ENCODE results near the gene HSD17B4. TPM values are rescaled to one million over a fixed set of nuclear protein-coding genes. Genes with fewer than 3 reads are reported as not detected.

The HSD17B4 gene
- total and polyA plus RNA-seq, 9 of the 15 experiments (the other 6 are each of a cell fraction or from before 2014, with no cell fraction given) = 50.6 to 187 (median 94.6) TPM

DNA sequence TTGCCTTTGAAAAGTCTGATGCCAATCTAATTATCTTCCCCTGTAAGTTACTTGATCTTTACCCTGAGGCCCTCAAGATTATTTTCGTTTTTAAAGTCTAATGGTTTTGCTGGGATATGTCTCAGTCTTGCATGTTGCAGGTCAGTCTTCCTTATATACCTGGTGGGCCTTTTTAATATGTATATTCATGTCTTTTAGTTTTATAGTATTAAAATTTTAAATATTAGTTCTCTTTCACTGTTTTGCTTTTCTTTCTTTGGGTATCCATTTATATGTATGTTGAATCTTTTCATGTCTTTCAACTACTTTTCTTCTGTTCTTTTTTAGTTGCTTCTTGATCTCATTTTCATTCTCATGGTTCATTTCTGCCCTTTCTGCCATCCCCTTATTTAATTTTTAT lies 68.9 kb downstream of the HSD17B4 start (continued):
- no peak for TF ChIP-seq TCF3 (CRISPR knock-in tag; IDR thresholded peaks at IDR 0.05)
- no peak for TF ChIP-seq POLR3A (IDR thresholded peaks at IDR 0.05; ENCODE audit: borderline replicate concordance, extremely low read depth, insufficient read depth, insufficient read length)
- TF ChIP-seq, protein P1, sequence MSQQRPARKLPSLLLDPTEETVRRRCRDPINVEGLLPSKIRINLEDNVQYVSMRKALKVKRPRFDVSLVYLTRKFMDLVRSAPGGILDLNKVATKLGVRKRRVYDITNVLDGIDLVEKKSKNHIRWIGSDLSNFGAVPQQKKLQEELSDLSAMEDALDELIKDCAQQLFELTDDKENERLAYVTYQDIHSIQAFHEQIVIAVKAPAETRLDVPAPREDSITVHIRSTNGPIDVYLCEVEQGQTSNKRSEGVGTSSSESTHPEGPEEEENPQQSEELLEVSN (IDR thresholded peaks at IDR 0.05; ENCODE audit: borderline replicate concordance in 1 of 2, extremely low read depth in 1 of 2, insufficient read depth in 1 of 2, insufficient read length in 1 of 2, low read depth in 1 of 2, low read length in 1 of 2, poor library complexity in 1 of 2, severe bottlenecking in 1 of 2) = no peak
- no peak for TF ChIP-seq NR2C1 (IDR thresholded peaks at IDR 0.05)
- no peak for TF ChIP-seq NR2C1 (tag; IDR thresholded peaks at IDR 0.05)
- TF ChIP-seq HDGF (IDR thresholded peaks at IDR 0.05) = no peak

DNA sequence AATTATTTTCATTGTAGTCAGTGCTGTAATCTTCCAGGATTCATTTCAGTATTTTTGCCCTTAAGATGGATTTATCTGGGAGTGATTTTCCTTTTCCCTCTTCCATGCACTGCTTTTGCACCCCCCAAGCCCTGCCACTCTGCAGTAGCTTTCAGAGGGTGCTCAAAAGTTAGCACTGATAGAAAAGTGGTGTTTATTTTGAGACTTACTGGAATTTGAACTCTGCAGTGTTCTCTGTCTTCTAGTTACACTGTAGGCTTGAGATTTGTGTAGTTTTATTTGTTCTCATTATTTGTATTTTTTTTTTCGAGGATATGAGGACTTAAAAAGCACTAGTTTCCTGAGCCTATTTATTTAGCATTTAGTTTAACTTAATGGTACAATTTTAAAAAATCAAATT lies 70.5 kb downstream of the HSD17B4 start:
- DNase-seq (ENCODE audit: extremely low read depth in 1 of 4, low spot score in 3 of 4) (no peak), FAIRE-seq (no peak), ATAC-seq (no peak)
- ChIA-PET POLR2A (no interaction called here), CTCF (ENCODE audit: low intra/inter-chr PET ratio) (no interaction called here)
- in situ Hi-C loops (cut with MboI) (no loop called here), intact Hi-C loops (cut with micrococcal nuclease) (no loop called here)
- H3K27me3 ChIP-seq (ENCODE audit: control insufficient read depth in 2 of 2, insufficient read depth in 2 of 2, low read length in 2 of 2) = no peaks in the 10 kb centered on the region
- WGBS (ENCODE audit: insufficient coverage, low coverage, missing lambda C conversion rate) = 27% methylated on average over 1 of the region's 1 CpG
- H3K36me3 ChIP-seq (ENCODE audit: control insufficient read depth, insufficient read depth, low read length) = peaks cover 5% of the 10 kb centered on the region; the same call in 1 of the 3 replicates
- H3K27ac ChIP-seq (ENCODE audit: extremely low read depth, low read depth, low read length) = no peak overlapping the region
- H4K20me1 ChIP-seq (replicated peaks; ENCODE audit: control insufficient read depth, insufficient read depth, low read length) = no peaks in the 10 kb centered on the region
- H3K9me3 ChIP-seq (replicated peaks; ENCODE audit: control insufficient read depth, insufficient read depth, low read depth, low read length) = no peaks in the 10 kb centered on the region
- H3K4me3 ChIP-seq = no peak overlapping the region
- H2AFZ ChIP-seq (ENCODE audit: low read depth, low read length) = no peak overlapping the region
- H3K9ac ChIP-seq (ENCODE audit: insufficient read depth in 1 of 2, low read depth in 2 of 2, low read length in 2 of 2) = no peak overlapping the region
- H3K79me2 ChIP-seq (ENCODE audit: control insufficient read depth, insufficient read depth, low read length) = no peaks in the 10 kb centered on the region
- H3K9me1 ChIP-seq (ENCODE audit: control insufficient read depth, insufficient read depth, low read length) = no peaks in the 10 kb centered on the region
- H3K4me2 ChIP-seq (ENCODE audit: insufficient read depth, low read length) = no peak overlapping the region
- H3K4me1 ChIP-seq (replicated peaks in 1 of 2; ENCODE audit: control insufficient read depth in 2 of 2, insufficient read depth in 2 of 2, low read length in 2 of 2) = no peaks in the 10 kb centered on the region
- no TSS peak for BruUV-seq (replicated peaks)
- TF ChIP-seq TAF1 (IDR thresholded peaks at IDR 0.05; ENCODE audit: control insufficient read depth, extremely low read depth, insufficient read depth, low read length, severe bottlenecking) = no peak
- TF ChIP-seq, protein P2, sequence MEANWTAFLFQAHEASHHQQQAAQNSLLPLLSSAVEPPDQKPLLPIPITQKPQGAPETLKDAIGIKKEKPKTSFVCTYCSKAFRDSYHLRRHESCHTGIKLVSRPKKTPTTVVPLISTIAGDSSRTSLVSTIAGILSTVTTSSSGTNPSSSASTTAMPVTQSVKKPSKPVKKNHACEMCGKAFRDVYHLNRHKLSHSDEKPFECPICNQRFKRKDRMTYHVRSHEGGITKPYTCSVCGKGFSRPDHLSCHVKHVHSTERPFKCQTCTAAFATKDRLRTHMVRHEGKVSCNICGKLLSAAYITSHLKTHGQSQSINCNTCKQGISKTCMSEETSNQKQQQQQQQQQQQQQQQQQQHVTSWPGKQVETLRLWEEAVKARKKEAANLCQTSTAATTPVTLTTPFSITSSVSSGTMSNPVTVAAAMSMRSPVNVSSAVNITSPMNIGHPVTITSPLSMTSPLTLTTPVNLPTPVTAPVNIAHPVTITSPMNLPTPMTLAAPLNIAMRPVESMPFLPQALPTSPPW (CRISPR knock-in tag; IDR thresholded peaks at IDR 0.05) = no peak
- no peak for TF ChIP-seq POLR2H (tag; IDR thresholded peaks at IDR 0.05; ENCODE audit: low read depth)
- no peak for TF ChIP-seq NUFIP1 (IDR thresholded peaks at IDR 0.05; ENCODE audit: partially characterized antibody)
- TF ChIP-seq DDX20 (tag; IDR thresholded peaks at IDR 0.05; ENCODE audit: low read depth) = no peak
- no peak for TF ChIP-seq SREBF2 (CRISPR knock-in tag; IDR thresholded peaks at IDR 0.05)
- no peak for TF ChIP-seq MCM7 (IDR thresholded peaks at IDR 0.05)
- TF ChIP-seq DACH1 (IDR thresholded peaks at IDR 0.05; ENCODE audit: partially characterized antibody) = no peak
- no peak for TF ChIP-seq EWSR1 (IDR thresholded peaks at IDR 0.05; ENCODE audit: borderline replicate concordance, low read depth, partially characterized antibody)
- TF ChIP-seq NR2C2 (CRISPR knock-in tag; IDR thresholded peaks at IDR 0.05) = no peak
- TF ChIP-seq NR2C2 (tag; IDR thresholded peaks at IDR 0.05) = no peak
- TF ChIP-seq PHF8 (IDR thresholded peaks at IDR 0.05; ENCODE audit: borderline replicate concordance, low read length) = no peak
- TF ChIP-seq LCOR (CRISPR knock-in tag; IDR thresholded peaks at IDR 0.05) = no peak
- TF ChIP-seq, protein P3, sequence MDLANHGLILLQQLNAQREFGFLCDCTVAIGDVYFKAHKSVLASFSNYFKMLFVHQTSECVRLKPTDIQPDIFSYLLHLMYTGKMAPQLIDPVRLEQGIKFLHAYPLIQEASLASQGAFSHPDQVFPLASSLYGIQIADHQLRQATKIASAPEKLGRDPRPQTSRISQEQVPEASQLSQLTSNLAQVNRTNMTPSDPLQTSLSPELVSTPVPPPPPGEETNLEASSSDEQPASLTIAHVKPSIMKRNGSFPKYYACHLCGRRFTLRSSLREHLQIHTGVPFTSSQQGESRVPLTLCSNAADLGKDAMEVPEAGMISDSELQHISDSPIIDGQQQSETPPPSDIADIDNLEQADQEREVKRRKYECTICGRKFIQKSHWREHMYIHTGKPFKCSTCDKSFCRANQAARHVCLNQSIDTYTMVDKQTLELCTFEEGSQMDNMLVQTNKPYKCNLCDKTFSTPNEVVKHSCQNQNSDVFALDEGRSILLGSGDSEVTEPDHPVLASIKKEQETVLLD (IDR thresholded peaks at IDR 0.05) = no peak
